Measurements from ENCODE around the gene HINT3.
"Not testable (repeated sequence)": the region's sequence is repeated elsewhere in the genome, so short reads cannot be mapped to it uniquely, and the experiment has no call there.

Gene HINT3

GRCh38 chr6:126010040-126010439 is 53.5 kb downstream of the HINT3 start:
- no peak for DNase-seq

- DNase-seq, result no peak
Measured at GRCh38 chr6:126015863-126016262, 59.3 kb downstream of the HINT3 start.

DNA sequence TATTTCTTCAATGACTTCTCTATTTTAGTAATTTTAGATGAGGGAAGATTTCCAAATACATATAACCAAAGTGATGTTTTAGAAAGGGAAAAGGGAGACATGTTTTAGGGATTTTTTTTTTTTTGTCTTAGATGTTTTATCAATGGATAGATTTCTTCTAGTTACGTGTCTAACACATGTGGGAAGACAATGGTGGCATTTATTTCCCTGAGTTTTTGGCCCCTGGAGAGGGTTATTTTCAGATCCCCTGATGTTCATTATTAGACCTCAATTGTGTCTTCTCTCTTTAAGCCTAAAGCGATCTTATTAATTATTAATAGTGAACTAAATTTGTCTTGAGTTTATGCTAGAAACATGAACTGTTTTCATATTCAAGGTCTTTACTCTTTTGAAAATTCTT is 60.0 kb downstream of the HINT3 start:
- DNase-seq, result no peak

DNA sequence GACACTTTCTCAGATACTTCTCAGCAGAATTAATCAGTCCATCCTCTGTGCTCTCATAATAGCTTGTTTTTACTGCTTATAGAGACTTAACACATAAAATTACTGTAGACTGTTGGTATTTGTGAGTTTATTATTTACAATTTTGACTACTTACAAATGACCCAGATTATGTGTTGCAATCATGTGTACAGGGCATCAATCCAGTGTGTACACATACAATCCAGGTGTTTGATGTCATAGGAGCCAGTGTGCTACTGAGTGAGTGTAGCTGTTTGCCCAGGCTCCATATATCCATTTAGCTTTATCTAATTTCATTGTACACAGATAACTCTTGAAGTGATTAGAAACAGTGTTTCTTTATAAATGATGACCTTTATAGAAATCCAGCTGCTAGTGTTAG is 61.1 kb downstream of the HINT3 start:
- DNase-seq, result no peak

DNA sequence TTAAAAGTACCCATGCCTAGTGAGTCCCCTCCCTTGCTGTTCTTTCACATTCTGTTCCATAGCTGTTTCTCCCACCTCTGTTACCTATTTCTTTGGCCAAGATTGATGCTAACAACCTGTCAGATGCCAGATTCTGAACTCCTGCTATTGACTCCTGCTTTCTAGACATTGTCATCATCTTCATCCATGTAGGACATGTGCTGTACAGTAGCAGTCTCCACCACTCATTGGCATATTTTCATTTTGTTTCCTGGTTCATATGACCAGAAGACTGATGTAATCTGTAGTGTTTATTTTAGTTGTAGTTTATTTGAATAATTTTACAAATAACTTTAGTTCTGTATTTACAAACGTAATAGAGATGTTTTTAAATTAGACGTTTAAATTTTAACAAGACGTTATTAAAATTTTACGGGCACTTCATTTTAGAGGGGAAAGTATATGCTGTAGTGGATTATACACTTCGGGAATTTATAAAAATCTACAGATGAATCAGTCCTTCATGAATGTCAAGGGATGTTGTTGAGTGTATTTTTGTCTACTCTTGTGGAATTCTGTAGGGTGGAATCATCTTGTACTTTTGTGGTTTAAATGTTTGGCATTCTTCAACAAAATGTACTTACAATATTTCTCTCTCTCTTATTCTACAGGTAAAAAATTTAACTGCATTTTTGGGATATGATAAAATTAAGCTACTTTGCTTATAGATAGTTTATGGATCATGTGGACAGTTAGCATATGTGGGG is 63.9 kb downstream of the HINT3 start:
- DNase-seq, result no peak

DNA sequence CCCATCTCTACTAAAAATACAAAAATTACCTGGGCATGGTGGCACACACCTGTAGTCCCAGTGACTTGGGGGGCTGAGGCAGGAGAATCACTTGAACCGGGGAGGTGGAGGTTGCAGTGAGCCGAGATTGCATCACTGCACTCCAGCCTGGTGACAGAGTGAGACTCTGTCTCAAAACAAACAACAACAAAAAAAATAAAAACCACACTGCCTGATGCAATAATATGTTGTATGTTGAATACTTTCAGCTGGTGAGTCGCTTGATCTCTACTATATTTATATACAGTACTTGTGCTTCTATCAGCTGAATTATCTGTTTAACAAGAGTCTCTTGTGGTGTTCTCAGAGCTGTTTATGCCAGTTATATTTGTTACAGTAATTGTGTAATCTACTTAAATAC is 66.9 kb downstream of the HINT3 start:
- DNase-seq, result not testable (repeated sequence)

DNA sequence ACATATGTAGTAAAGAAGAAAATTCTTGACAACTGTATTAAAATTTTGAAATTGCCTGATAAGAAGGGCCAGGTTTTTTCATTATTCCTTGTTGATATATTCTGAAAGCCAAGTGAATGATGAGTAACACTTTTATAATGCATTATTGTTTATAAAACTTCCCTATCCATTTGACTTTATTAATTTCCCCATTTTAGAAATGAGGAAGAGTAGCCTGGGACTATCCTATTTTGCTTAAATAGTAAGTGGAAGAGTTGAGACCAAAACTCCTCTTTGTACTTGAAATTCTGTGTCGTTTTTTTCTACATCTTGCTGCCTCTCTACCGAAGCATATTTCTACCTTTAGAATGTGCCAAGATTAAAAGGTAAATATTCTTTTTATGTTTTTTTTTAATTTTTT is 69.4 kb downstream of the HINT3 start:
- DNase-seq, result no peak

GRCh38 chr6:126027601-126028000 is 71.0 kb downstream of the HINT3 start:
- DNase-seq, result no peak

Measured in NCI-H2029 (cell line).